Activated naive CD4-positive, alpha-beta T cell treated with anti-CD3 and anti-CD28 coated beads, Interleukin-2, amount 50 U/mL, for 24 hours (primary cell): ENCODE results near the gene TSPO2.
"Not testable (repeated sequence)": the region's sequence is repeated elsewhere in the genome, so short reads cannot be mapped to it uniquely, and the experiment has no call there.

Source experiments
- H3K27ac Mint-ChIP-seq: one replicate; pipeline ENCODE4 v1.8.0; 2021; ENCODE audit warnings: mild to moderate bottlenecking, mixed read lengths
- H3K27me3 Mint-ChIP-seq: one replicate; pipeline ENCODE4 v1.8.0; 2021; ENCODE audit warnings: mixed read lengths
- H3K36me3 Mint-ChIP-seq: one replicate; pipeline ENCODE4 v1.8.0; 2021; ENCODE audit warnings: mixed read lengths
- H3K4me1 Mint-ChIP-seq: one replicate; pipeline ENCODE4 v1.8.0; 2021; ENCODE audit warnings: mixed read lengths
- H3K4me3 Mint-ChIP-seq: one replicate; pipeline ENCODE4 v1.8.0; 2021; ENCODE audit warnings: mild to moderate bottlenecking, mixed read lengths
- H3K9me3 Mint-ChIP-seq: one replicate; pipeline ENCODE4 v1.8.0; 2021; ENCODE audit warnings: mixed read lengths

TSPO2 gene

DNA sequence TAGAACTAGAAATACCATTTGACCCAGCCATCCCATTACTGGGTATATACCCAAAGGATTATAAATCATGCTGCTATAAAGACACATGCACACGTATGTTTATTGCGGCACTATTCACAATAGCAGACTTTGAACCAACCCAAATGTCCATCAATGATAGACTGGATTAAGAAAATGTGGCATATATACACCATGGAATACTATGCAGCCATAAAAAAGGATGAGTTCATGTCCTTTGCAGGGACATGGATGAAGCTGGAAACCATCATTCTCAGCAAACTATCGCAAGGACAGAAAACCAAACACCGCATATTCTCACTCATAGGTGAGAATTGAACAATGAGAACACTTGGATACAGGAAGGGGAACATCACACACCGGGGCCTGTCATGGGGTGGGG lies 26.4 kb upstream of the TSPO2 start:
- not testable (repeated sequence) for H3K27me3 Mint-ChIP-seq, H3K4me3 Mint-ChIP-seq, H3K36me3 Mint-ChIP-seq, H3K9me3 Mint-ChIP-seq, H3K4me1 Mint-ChIP-seq, H3K27ac Mint-ChIP-seq

DNA sequence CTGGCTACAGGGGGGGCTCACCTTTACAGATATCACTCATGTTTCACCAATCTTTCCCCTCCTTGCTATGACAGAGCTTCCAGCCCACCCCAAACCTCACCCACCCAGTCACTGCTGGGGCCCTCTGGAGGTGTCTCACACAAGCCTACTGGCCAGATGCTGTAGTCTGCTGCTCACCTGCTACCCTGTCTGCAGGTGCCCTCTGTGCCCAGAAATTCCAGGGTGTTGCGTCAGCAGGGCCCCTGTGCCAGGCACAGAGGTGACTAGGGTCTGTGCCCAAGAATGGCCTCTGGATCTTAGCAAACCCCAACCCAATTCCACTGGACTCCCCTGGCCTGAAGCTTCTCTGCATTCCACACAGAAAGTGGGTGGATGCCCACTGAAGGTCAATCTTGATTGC lies 24.6 kb upstream of the TSPO2 start:
- Mint-ChIP-seq H3K9me3 (no peaks in the 10 kb centered on the region), H3K27me3 (no peaks in the 10 kb centered on the region), H3K4me3 (no peak overlapping the region), H3K27ac (no peak overlapping the region), H3K4me1 (no peaks in the 10 kb centered on the region), H3K36me3 (peaks cover 5% of the 10 kb centered on the region)

DNA sequence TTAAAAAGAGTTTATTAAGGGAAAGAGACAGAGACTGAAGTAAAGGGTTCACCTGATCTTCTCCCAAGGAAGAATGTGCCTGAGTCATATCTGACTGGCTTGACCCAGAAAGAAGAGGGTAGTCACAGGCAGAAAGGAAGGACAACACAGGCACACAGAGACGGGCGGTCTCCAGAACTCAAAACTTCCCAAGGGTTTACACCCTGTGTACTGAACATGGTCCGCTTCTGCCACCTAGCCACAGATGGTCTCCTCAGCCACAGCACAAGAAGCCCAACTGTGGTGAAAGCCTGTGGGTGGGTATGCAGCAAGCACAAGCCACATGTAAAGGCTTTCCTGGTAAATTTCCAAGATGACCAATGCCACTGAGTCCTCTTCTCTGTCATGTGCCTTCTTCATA lies 20.4 kb upstream of the TSPO2 start:
- Mint-ChIP-seq H3K4me3 (no peak overlapping the region), H3K27ac (no peak overlapping the region), H3K36me3 (peaks cover 2% of the 10 kb centered on the region), H3K9me3 (no peaks in the 10 kb centered on the region), H3K4me1 (no peaks in the 10 kb centered on the region), H3K27me3 (no peaks in the 10 kb centered on the region)

DNA sequence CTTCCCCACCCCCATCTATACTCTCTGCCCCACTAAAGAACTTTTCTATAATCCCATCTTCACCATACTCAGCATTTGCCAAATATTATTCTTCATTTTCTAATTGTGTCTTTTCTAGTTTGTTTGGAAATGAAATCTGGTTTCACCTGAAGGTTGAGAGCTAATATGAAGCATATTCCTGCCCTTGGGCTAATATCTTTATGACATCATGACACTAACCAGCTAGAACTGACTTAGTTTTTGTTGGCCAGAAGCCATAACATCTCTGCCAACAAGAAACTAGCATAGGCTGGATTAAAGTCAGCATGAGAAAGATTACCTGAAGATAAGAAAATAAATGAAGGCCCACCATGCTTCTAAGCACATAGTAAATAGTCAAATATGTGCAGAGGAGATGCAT lies 20.0 kb upstream of the TSPO2 start:
- Mint-ChIP-seq H3K4me1 (peaks cover 4% of the 10 kb centered on the region), H3K9me3 (no peaks in the 10 kb centered on the region), H3K36me3 (peaks cover 2% of the 10 kb centered on the region), H3K4me3 (no peak overlapping the region), H3K27ac (no peak overlapping the region), H3K27me3 (no peaks in the 10 kb centered on the region)

DNA sequence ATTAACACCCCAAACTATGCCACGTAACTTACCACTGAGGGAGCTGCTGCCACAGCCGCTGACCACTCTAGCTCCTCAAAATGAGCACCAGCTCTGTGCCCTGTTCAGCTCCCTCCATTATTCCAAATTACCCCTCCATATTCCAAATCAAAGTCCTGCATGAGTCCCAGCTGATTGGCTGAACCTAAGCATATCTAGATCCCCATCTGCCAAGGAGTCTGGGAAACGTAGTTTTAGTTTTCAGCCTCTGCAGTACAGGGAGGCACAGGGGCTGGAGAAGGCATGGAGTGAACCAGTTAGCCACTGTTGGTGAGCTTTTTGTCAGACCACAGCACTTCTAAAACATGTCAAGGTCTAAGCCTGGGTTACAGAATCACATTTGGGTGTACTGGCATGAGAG lies 19.2 kb upstream of the TSPO2 start:
- Mint-ChIP-seq H3K27me3 (no peaks in the 10 kb centered on the region), H3K9me3 (no peaks in the 10 kb centered on the region), H3K4me1 (peaks cover 11% of the 10 kb centered on the region)

DNA sequence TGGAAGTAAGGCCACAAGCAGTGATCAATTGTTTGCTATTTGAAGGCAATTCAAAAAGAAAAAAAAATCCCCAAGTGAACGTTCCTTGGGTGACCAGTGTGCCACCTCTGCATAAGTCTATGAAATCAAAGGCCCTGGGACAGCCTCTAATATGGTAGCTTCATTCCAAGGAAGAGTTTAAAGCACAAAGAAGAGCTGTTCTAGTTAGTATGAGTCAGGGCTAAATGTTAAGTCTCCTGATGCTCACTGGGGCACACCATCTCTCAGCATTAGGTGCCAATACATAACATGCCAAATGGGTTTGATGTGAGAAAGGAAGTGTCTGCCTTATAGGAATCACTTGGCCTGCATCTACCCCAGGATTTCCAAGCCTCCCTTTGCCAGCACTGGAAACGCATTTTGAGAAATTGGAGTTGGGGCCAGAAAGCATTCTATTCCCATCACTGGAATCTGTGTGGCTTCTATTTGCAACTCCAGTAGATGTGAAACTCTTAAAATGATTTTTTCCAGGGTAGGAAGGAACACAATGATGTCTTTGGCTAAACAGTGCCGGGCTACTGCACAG lies 16.2 kb upstream of the TSPO2 start:
- no peaks in the 10 kb centered on the region for H3K9me3 Mint-ChIP-seq
- H3K27me3 Mint-ChIP-seq, result no peaks in the 10 kb centered on the region
- peaks cover 21% of the 10 kb centered on the region for H3K4me1 Mint-ChIP-seq
- H3K36me3 Mint-ChIP-seq, result no peaks in the 10 kb centered on the region
- H3K4me3 Mint-ChIP-seq, result no peak overlapping the region
- H3K27ac Mint-ChIP-seq, result no peak overlapping the region

More for the DNA sequence above, 19.2 kb upstream of the TSPO2 start:
- Mint-ChIP-seq H3K36me3 (peaks cover 2% of the 10 kb centered on the region), H3K27ac (no peak overlapping the region), H3K4me3 (no peak overlapping the region)

DNA sequence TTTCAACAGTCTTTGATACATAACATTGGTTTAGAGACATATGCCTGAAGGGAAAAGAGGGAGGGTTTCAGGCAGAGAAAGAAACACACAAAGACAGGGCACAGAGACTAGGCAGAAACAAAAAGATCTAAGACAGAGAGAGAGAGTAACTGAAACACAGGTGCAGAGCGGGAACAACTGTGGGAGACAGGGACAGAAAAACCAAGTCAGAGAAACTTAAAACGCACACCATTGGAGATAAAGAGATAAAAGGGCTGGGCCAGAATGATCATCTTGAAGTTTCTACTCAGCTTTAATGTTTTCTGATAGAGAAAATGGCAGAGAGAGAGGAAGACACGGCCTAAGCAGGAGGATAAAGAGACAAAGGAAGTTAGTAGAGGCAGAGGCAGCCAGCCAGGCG lies 15.0 kb upstream of the TSPO2 start:
- Mint-ChIP-seq H3K36me3 (no peaks in the 10 kb centered on the region), H3K4me3 (peak overlapping the region; percentile 79), H3K27ac (peak overlapping the region; percentile 85), H3K9me3 (no peaks in the 10 kb centered on the region), H3K27me3 (no peaks in the 10 kb centered on the region), H3K4me1 (peaks cover 21% of the 10 kb centered on the region)

DNA sequence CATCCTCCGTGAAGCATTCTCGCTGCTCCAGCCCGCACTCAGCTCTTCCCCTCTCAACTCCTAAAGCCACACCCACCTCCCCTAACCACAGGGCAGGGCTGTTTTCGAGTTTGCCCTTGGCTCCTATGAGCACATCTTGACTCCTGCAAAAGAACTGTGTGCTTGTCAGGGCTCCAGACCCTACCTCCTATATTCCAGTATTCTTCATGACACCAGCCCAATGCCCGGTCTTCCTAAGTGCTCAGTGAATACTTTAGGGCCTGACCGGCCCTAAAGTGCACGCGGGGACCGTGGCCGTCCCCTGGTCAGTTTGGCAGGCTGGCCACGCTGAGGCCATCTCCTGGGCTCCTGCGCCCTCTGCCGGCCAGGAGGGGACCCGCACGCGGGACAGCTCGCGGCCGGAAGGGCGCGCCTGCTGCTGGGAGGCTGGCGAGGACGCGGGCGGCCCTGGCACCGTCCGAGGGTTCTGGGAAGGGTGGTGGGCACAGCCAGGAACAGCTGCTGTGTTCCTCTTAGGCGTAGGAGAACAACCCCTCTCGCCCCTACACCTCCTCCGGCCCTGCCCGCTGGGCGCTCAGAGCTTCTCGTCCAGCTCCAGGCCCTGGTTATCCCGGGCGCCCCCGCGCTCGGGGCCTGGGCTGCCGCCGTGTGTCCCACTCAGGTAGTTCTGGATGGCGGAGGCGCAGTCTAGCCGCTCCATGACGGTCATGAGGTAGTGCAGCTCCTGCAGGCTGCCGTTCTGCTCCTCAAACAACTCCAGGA lies 14.3 kb upstream of the TSPO2 start:
- peaks cover 21% of the 10 kb centered on the region for H3K4me1 Mint-ChIP-seq
- peak overlapping the region; percentile 79 for H3K4me3 Mint-ChIP-seq
- H3K27ac Mint-ChIP-seq, result peak overlapping the region; percentile 85
- no peaks in the 10 kb centered on the region for H3K27me3 Mint-ChIP-seq
- H3K36me3 Mint-ChIP-seq, result no peaks in the 10 kb centered on the region
- H3K9me3 Mint-ChIP-seq, result no peaks in the 10 kb centered on the region

DNA sequence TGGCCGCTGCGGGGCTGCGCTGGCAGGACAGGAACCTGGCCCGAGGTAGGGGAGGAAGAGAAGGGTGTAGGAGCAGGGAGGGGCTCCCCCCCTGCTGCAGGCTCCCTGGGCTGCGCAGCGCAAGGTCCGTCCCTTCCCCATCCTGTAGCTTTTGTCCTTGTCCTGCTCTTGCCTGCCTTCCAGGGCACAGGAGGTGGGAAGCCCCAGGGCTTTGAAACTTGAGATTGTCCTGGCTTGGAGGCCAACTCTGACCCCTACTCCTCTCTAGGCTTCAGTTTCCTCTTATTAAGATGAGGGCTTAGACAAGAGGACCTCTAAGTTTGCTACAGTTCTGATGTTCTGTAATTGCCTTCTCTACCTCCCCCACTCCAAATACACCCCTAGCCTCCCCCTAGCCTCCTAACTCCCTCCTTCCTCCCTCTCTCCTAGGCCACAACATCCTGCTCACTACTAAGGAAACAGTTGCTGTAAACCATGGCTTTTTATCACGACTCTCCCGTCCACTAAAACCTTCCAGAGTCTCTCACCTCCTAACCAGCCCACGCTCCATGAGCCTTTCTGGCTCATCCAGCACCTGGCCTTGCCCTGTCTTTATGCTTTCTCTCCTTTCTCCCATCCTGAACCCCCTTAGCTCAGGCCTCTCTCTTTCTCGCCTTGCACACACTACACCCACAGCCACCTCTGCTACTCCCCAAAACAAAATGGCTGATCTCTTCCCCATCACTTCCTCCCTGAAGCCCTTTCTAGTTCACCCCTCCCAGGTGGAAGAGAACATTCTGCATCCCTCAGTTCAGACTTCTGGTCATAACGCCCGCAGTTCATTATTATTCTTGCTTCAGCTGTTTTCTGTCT lies 13.5 kb upstream of the TSPO2 start:
- Mint-ChIP-seq H3K9me3 (no peaks in the 10 kb centered on the region), H3K36me3 (no peaks in the 10 kb centered on the region), H3K4me1 (peaks cover 21% of the 10 kb centered on the region), H3K27ac (peak overlapping the region; percentile 79), H3K27me3 (no peaks in the 10 kb centered on the region), H3K4me3 (peak overlapping the region; percentile 79)

DNA sequence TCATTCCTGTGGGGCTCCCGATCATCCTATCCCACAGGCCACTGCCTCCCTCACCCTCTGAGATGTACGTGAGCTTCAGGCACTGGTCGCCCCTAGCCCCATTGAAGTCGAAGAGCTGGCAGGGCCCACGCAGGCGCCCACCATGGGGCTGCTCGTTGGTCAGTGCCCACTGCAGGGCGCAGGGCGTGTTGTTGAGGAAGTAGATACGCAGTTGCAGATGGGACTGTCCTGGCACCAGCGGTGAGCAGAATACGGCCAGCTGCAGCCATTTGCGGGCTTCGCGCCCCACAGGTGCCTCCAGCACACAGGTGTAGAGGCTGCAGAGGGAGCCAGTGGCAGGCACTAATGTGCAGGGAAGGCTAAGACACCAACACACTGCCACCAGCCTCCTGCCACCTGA lies 9.4 kb upstream of the TSPO2 start:
- Mint-ChIP-seq H3K36me3 (no peaks in the 10 kb centered on the region), H3K27me3 (no peaks in the 10 kb centered on the region), H3K27ac (no peak overlapping the region), H3K4me1 (peaks cover 11% of the 10 kb centered on the region), H3K4me3 (no peak overlapping the region), H3K9me3 (no peaks in the 10 kb centered on the region)

DNA sequence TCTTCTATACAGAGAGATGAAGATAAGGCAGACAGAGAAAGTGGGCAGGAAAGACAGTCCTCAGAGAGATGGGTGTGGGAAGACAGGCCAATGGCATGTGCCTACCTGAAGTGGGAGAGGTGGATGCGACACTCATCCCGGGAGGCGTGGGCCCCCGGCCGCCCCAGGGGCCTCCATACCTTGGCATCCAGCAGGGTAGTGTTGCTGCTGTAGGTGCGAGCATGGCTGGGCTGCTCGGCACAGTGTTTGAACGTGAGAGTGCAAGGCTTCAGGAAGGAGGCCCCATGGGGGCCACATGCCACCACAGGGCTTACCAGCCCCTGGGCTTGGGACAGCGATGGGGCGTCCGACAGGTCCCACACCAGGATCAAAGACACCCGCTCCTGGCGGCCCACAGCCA lies 8.5 kb upstream of the TSPO2 start:
- Mint-ChIP-seq H3K4me3 (no peak overlapping the region), H3K27me3 (no peaks in the 10 kb centered on the region), H3K36me3 (no peaks in the 10 kb centered on the region), H3K9me3 (no peaks in the 10 kb centered on the region), H3K4me1 (peaks cover 7% of the 10 kb centered on the region), H3K27ac (peak overlapping the region; percentile 20)

DNA sequence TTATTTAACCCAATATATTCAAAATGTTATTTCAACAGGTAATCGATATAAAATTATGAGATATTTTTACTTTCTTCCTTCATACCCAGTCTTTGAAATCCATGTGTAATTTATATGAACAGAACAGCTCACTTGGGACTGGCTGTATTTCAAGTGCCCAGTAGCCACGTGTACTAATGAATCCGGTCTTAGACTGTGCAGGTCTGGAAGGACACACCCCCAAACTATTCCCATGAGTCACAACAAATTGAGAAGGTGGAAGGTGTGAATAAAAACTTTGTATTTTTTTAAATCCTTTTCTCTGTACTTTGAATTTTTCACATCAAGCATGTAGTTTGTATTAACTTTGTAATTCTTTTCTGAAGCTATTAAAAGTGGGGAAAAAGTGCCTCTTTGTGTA lies 6.1 kb upstream of the TSPO2 start:
- no peaks in the 10 kb centered on the region for H3K4me1 Mint-ChIP-seq
- H3K27ac Mint-ChIP-seq, result no peak overlapping the region
- H3K27me3 Mint-ChIP-seq, result no peaks in the 10 kb centered on the region
- no peaks in the 10 kb centered on the region for H3K36me3 Mint-ChIP-seq
- H3K4me3 Mint-ChIP-seq, result no peak overlapping the region
- no peaks in the 10 kb centered on the region for H3K9me3 Mint-ChIP-seq

DNA sequence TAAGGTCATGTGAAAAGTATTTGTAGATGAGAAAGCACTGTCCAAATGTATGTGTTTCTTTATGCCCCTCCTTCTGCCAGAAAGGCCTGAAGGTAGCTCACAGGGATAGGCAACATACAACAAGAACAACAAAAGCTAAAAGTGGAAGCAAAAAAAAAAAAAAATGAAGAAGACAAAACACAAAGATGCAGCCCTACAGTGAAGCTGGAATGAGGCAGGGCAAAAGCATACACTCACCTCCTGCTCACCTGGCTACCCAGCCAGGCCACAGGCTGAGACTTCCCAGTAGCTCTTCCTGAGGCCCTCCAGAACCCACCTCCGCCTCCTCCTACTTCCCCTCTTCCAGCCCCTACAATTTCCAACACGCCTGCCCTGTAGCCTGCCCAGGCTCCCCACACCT lies 5.7 kb upstream of the TSPO2 start:
- H3K27ac Mint-ChIP-seq, result no peak overlapping the region
- no peak overlapping the region for H3K4me3 Mint-ChIP-seq
- no peaks in the 10 kb centered on the region for H3K36me3 Mint-ChIP-seq
- no peaks in the 10 kb centered on the region for H3K4me1 Mint-ChIP-seq
- H3K27me3 Mint-ChIP-seq, result no peaks in the 10 kb centered on the region
- H3K9me3 Mint-ChIP-seq, result no peaks in the 10 kb centered on the region

DNA sequence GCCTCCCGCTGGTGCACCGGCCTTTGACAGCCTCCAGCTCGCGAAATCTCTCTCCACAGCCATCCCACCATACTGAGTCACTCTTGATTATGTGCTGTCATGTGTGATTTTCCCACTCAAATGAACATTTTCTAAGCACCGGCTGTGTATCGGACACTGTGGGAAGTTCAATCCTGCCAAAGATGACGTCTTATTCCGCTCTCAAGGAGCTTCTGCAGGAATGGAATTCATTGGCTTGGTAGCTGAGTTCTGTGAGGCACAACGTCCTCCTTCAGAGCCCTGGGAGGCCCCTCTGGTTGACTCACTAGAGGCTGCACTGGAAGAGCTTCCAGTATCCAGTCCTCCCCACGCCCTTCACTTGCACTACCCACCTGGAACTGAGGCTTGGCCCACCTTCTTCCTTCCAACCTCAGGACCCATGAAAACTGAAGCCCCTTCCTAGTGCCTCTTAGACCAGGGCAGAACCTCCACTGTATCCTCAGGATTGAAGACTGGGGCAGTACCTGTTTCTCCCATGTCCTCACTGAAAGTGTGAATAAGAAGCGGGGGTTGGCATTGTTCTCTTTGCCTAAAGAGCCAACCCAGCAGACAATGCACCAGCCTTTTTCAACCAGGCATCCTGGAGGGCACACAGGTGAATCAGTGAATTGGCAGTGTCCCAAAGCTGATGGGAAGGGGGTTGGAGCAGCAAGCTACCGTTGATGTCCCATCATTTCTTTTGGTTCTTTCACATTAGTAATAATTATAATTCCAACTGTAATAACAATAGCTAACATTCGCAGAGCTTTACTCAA lies 5.0 kb upstream of the TSPO2 start:
- Mint-ChIP-seq H3K36me3 (no peaks in the 10 kb centered on the region), H3K9me3 (no peaks in the 10 kb centered on the region), H3K27ac (peak overlapping the region; percentile 60), H3K4me1 (no peaks in the 10 kb centered on the region), H3K4me3 (no peak overlapping the region), H3K27me3 (no peaks in the 10 kb centered on the region)

DNA sequence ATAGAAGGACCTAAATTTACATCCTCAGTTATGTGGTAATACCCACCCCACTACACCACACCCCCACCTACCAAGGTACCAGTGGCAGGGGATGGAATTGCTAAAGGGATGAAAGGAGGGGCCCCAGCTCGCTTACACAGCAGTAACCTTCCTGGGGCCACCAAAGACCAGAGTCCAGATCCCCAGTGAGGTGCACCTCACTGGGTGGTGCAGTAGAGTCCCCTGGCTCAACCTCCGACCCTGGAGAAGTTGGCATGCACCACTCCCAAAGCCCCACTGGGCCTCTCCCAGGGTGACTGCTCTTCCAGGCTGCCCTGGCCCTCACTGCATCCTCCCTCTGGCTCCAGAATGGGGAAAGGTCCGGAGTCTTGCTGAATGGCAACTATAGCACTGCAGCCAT lies 4.1 kb upstream of the TSPO2 start:
- Mint-ChIP-seq H3K4me1 (no peaks in the 10 kb centered on the region), H3K27me3 (no peaks in the 10 kb centered on the region), H3K9me3 (no peaks in the 10 kb centered on the region), H3K36me3 (no peaks in the 10 kb centered on the region), H3K27ac (no peak overlapping the region), H3K4me3 (no peak overlapping the region)
